ENCODE measurements around the gene ZNF423.

The ZNF423 gene

GRCh38 chr16:49788986-49789385 lies 66.9 kb downstream of the ZNF423 start:
- DNase-seq (ENCODE audit: low read depth in 4 of 4, low spot score in 1 of 4): no peak

DNA sequence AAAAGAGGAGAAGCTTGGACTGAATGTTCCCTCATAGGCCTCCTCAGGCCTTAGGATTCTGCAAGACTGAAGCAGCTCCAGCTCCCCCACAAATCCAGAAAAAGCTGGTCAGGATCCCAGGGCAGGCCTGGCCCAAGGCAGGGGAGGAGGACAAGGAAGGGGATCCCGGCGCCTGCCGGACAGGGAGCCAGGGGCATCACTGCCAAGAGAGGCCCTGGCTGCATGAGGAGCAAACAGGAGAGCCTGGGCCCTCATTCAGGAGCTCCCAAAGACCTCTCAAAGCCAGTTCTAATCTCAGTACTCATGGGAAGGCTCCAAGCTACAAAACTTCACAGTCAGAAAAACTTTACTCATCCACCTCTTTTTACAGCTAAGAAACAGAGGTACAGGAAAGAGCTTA lies 67.3 kb downstream of the ZNF423 start:
- DNase-seq (ENCODE audit: low read depth in 4 of 4, low spot score in 1 of 4): no peak

- DNase-seq (ENCODE audit: low read depth in 4 of 4, low spot score in 1 of 4): no peak
Observed at GRCh38 chr16:49786926-49787557, 68.9 kb downstream of the ZNF423 start.

DNA sequence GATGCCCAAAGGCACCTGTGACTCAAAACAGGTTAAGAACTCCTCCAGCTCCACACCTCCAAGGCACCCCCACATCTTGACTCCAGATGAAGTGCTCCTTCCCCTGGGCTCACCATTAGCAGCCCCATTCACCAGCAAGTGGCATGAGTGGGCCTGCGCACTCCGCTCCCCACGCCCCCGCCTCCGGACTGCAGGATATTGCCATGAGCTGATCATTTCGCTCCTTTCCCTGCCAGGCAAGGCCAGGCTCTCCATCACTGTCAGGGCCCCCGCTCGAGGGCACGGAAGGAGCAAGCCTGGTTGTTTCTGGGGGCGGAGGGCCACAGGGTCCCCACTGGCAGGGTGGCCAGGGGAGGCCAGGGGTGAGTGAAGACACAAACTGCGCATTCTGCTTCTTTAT lies 69.9 kb downstream of the ZNF423 start:
- DNase-seq (ENCODE audit: low read depth in 4 of 4, low spot score in 1 of 4): no peak

- DNase-seq (ENCODE audit: low read depth in 4 of 4, low spot score in 1 of 4): no peak
Observed at GRCh38 chr16:49782405-49782804, 73.5 kb downstream of the ZNF423 start.

- no peak for DNase-seq (ENCODE audit: low read depth in 4 of 4, low spot score in 1 of 4)
Observed at GRCh38 chr16:49781401-49781800, 74.5 kb downstream of the ZNF423 start.

- no peak for DNase-seq (ENCODE audit: low read depth in 4 of 4, low spot score in 1 of 4)
Observed at GRCh38 chr16:49780433-49780832, 75.5 kb downstream of the ZNF423 start.

- no peak for DNase-seq (ENCODE audit: low read depth in 4 of 4, low spot score in 1 of 4)
Observed at GRCh38 chr16:49779979-49780378, 75.9 kb downstream of the ZNF423 start.

DNA sequence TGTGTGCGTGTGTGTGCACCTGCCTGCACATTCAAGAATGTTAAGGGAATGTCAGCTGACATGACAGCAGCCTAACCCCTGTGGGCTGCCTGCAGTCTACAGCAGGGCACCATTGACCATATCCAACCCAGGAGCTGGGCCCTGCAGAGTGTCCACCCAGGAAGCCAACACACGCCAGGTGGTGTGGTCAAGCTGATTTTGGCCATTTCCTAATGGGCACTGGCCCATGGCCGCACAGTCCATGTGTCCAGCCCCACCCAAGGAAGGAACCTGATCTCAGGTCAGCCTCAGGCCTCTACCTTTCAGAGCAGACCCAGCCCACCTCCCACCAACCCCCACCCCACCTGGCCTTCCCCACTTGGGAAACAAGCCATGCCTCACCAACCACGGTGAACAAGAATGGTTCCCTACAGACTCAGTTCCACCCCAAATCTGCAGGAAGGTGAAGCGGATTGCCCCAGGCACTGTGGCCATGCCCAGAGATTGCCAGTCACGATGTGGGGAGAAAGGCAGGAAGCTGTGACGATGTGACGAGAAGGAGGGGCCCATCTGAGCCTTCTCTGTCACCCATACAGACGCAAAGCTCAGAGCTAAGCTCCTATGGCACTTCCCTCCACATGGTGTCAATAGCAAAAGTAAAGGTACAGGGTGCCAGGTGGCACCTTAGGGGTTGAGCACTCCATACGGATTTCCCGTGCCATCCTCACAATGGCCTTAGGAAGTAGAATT lies 77.5 kb downstream of the ZNF423 start:
- DNase-seq (ENCODE audit: low read depth in 4 of 4, low spot score in 1 of 4): no peak

GRCh38 chr16:49776734-49777133 lies 79.2 kb downstream of the ZNF423 start:
- DNase-seq (ENCODE audit: low read depth in 4 of 4, low spot score in 1 of 4): no peak

- DNase-seq (ENCODE audit: low read depth in 4 of 4, low spot score in 1 of 4): no peak
Observed at GRCh38 chr16:49776085-49776595, 79.8 kb downstream of the ZNF423 start.

DNA sequence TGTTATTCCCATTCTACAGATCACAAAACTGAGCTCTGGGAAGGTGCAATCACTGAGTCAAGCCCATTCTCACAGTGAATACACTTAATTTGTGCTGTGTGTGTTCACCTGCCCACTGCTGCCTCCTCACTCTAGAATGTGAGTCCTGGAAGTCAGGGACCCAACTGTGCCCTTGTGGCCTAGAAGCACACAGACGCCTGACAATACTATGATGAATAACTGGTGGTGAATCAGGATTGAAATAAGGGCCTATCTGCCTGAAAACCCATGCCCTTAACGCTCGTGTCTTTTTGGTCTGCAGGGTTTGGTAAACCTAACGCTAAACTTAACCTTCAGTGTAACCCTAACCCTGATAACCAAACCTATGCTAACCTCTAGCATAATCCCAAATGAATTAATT lies 80.3 kb downstream of the ZNF423 start:
- no peak for DNase-seq (ENCODE audit: low read depth in 4 of 4, low spot score in 1 of 4)

GRCh38 chr16:49775018-49775417 lies 80.9 kb downstream of the ZNF423 start:
- DNase-seq (ENCODE audit: low read depth in 4 of 4, low spot score in 1 of 4): no peak

- no peak for DNase-seq (ENCODE audit: low read depth in 4 of 4, low spot score in 1 of 4)
Observed at GRCh38 chr16:49773534-49774475, 82.1 kb downstream of the ZNF423 start.

DNA sequence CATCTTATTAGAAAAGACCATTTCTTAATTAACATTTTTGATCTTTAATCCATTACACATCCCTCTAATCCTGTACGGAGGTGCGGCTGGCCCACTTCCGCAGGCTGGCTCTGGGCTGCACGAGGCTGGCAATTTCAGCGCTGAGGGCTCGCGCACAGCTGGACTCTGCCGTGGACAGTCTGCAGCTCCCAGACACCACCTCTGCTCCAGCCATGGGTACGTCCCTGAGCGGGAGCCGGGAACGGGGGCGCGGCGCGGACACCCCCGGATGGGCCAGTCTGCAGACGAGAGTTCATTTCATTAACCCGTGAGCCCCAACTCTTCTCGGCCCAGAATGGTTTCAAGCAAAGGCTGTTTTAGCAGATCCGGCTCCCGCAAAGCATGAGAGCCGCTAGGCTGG lies 87.9 kb downstream of the ZNF423 start:
- DNase-seq (ENCODE audit: low read depth in 4 of 4, low spot score in 1 of 4): no peak

- no peak for DNase-seq (ENCODE audit: low read depth in 4 of 4, low spot score in 1 of 4)
Observed at GRCh38 chr16:49767414-49767813, 88.5 kb downstream of the ZNF423 start.

- no peak for DNase-seq (ENCODE audit: low read depth in 4 of 4, low spot score in 1 of 4)
Observed at GRCh38 chr16:49766225-49766624, 89.7 kb downstream of the ZNF423 start.

GRCh38 chr16:49763826-49764225 lies 92.1 kb downstream of the ZNF423 start:
- DNase-seq (ENCODE audit: low read depth in 4 of 4, low spot score in 1 of 4): no peak

- DNase-seq (ENCODE audit: low read depth in 4 of 4, low spot score in 1 of 4): no peak
Observed at GRCh38 chr16:49760815-49761214, 95.1 kb downstream of the ZNF423 start.

DNA sequence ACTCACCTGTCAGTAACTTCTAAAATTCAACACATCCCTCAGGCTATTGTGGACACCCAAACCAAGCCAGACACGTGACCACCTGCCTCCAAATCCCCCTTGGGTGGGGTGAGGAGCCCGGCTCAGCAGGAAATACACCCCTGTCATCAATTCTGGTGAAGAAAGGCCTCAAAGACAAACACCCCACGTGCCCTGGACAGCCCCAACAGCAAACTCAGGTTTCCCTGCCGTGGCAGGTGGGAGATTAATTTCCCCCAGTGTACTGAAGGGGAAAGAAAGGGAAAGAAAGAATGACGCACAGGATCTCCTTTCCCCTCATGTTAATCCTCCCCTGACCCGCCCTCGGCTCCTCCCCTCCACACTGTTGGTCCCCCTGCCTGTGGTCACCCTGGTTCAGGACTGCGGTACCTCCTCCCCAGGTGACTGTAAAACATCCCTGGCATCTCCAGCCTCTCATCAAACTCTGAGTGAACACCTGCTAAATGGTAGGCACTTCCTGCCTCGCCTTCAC lies 98.3 kb downstream of the ZNF423 start:
- no peak for DNase-seq (ENCODE audit: low read depth in 4 of 4, low spot score in 1 of 4)

GRCh38 chr16:49756775-49757558 lies 98.9 kb downstream of the ZNF423 start:
- DNase-seq (ENCODE audit: low read depth in 4 of 4, low spot score in 1 of 4): no peak

Data from stimulated activated CD4-positive, alpha-beta T cell treated with anti-CD3 and anti-CD28 coated beads, Interleukin-1b, Interleukin-23, amount 100 ng/mL, for 24 hours (primary cell).